Natural killer cell treated with Interleukin-12 subunit alpha and Interleukin-12 subunit beta and Interleukin-15 and Interleukin-18, amount 100 ng/mL, for 72 hours (primary cell): Measurements from ENCODE around the gene COL20A1. TPM values are rescaled to one million over a fixed set of nuclear protein-coding genes. Genes with fewer than 3 reads are reported as not detected.

Experiments used
- ATAC-seq, 2 donors: fragments of 150-1000 bp; cut with Tn5 transposase in 1 of 2; sonication (Bioruptor Pico), chemical (Tn5 transposase) in 1 of 2; 2 replicates each; pipeline ENCODE4 v1.10.0; 2021
- DNase-seq: peaks from one replicate; pipeline ENCODE4 v3.0.0; 2022; ENCODE audit warnings: low spot score
- H3K27ac Mint-ChIP-seq, 2 donors: 1 replicate in 1 of 2; 2 replicates in 1 of 2; pipeline ENCODE4 v1.8.0; 2022; ENCODE audit warnings: mixed read lengths in 2 of 2, mild to moderate bottlenecking in 1 of 2, moderate library complexity in 1 of 2
- H3K27me3 Mint-ChIP-seq, 2 donors: 1 replicate in 1 of 2; 2 replicates in 1 of 2; pipeline ENCODE4 v1.8.0; 2022; ENCODE audit warnings: mixed read lengths in 2 of 2
- H3K36me3 Mint-ChIP-seq: one replicate; pipeline ENCODE4 v1.8.0; 2022; ENCODE audit warnings: mixed read lengths
- H3K4me1 Mint-ChIP-seq, 2 donors: 1 replicate in 1 of 2; 2 replicates in 1 of 2; pipeline ENCODE4 v1.8.0; 2022; ENCODE audit warnings: low read depth in 2 of 2, mixed read lengths in 2 of 2, mild to moderate bottlenecking in 1 of 2
- H3K4me3 Mint-ChIP-seq: one replicate; pipeline ENCODE4 v1.8.0; 2022; ENCODE audit warnings: mixed read lengths
- H3K9me3 Mint-ChIP-seq: 2 replicates; pipeline ENCODE4 v1.8.0; 2022; ENCODE audit warnings: mixed read lengths
- total RNA-seq, 2 donors: library from RNA; stranded (reverse); gene quantifications; one replicate each; pipeline ENCODE4 v1.2.3, GENCODE V29; 2022

COL20A1 gene
- total RNA-seq, 2 donors from 2014 or later = not detected

GRCh38 chr20:63356511-63356910 lies 63.5 kb downstream of the COL20A1 start:
- no peaks in the 10 kb centered on the region for H3K9me3 Mint-ChIP-seq
- no peaks in the 10 kb centered on the region for H3K27me3 Mint-ChIP-seq
- DNase-seq = no peak
- H3K4me3 Mint-ChIP-seq = no peak overlapping the region
- no peak for ATAC-seq
- H3K4me1 Mint-ChIP-seq = no peaks in the 10 kb centered on the region
- no peaks in the 10 kb centered on the region for H3K36me3 Mint-ChIP-seq
- H3K27ac Mint-ChIP-seq = no peak overlapping the region

GRCh38 chr20:63356931-63357879 lies 64.2 kb downstream of the COL20A1 start:
- no peak for DNase-seq
- H3K27ac Mint-ChIP-seq = no peak overlapping the region
- no peak overlapping the region for H3K4me3 Mint-ChIP-seq
- no peaks in the 10 kb centered on the region for H3K4me1 Mint-ChIP-seq
- no peaks in the 10 kb centered on the region for H3K36me3 Mint-ChIP-seq
- no peaks in the 10 kb centered on the region for H3K27me3 Mint-ChIP-seq
- ATAC-seq = no peak
- H3K9me3 Mint-ChIP-seq = no peaks in the 10 kb centered on the region

- Mint-ChIP-seq H3K36me3 (no peaks in the 10 kb centered on the region), H3K9me3 (no peaks in the 10 kb centered on the region), H3K27me3 (peaks cover 0 to 7% of the 10 kb centered on the region in 2 donors), H3K4me3 (no peak overlapping the region), H3K4me1 (no peaks in the 10 kb centered on the region), H3K27ac (no peak overlapping the region)
- DNase-seq (no peak), ATAC-seq (no peak)
Observed at GRCh38 chr20:63357921-63358905, 65.2 kb downstream of the COL20A1 start.

- H3K36me3 Mint-ChIP-seq = no peaks in the 10 kb centered on the region
- H3K4me1 Mint-ChIP-seq = no peaks in the 10 kb centered on the region
- DNase-seq = no peak
- peaks cover 0 to 7% of the 10 kb centered on the region in 2 donors for H3K27me3 Mint-ChIP-seq
- no peaks in the 10 kb centered on the region for H3K9me3 Mint-ChIP-seq
- no peak for ATAC-seq
- no peak overlapping the region for H3K4me3 Mint-ChIP-seq
- no peak overlapping the region for H3K27ac Mint-ChIP-seq
Observed at GRCh38 chr20:63359164-63359934, 66.4 kb downstream of the COL20A1 start.

- no peaks in the 10 kb centered on the region for H3K4me1 Mint-ChIP-seq
- DNase-seq = no peak
- peaks cover 0 to 7% of the 10 kb centered on the region in 2 donors for H3K27me3 Mint-ChIP-seq
- no peaks in the 10 kb centered on the region for H3K36me3 Mint-ChIP-seq
- H3K27ac Mint-ChIP-seq = no peak overlapping the region
- H3K4me3 Mint-ChIP-seq = no peak overlapping the region
- H3K9me3 Mint-ChIP-seq = no peaks in the 10 kb centered on the region
- ATAC-seq = no peak
Observed at GRCh38 chr20:63359937-63360849, 67.2 kb downstream of the COL20A1 start.

GRCh38 chr20:63360850-63361518 lies 68.0 kb downstream of the COL20A1 start, which contains the start of gene CHRNA4:
TSS of gene CHRNA4 (minus strand) at chr20:63361349. CDS start at chr20:63361165, 184 bp downstream.
- Mint-ChIP-seq H3K4me1 (no peaks in the 10 kb centered on the region), H3K4me3 (no peak within 1 kb of the TSS), H3K36me3 (no peaks in the 10 kb centered on the region), H3K27ac (no peak within 1 kb of the TSS), H3K27me3 (peaks cover 0 to 7% of the 10 kb centered on the region in 2 donors), H3K9me3 (no peaks in the 10 kb centered on the region)
- ATAC-seq (no peak), DNase-seq (no peak)

- Mint-ChIP-seq H3K4me3 (no peak overlapping the region), H3K9me3 (no peaks in the 10 kb centered on the region), H3K27me3 (peaks cover 0 to 7% of the 10 kb centered on the region in 2 donors), H3K4me1 (no peaks in the 10 kb centered on the region), H3K36me3 (no peaks in the 10 kb centered on the region), H3K27ac (no peak overlapping the region)
- ATAC-seq (no peak), DNase-seq (no peak)
Observed at GRCh38 chr20:63361519-63362435, 68.8 kb downstream of the COL20A1 start.

- Mint-ChIP-seq H3K36me3 (no peaks in the 10 kb centered on the region), H3K9me3 (no peaks in the 10 kb centered on the region), H3K4me1 (no peaks in the 10 kb centered on the region), H3K4me3 (no peak overlapping the region), H3K27me3 (peaks cover 0 to 7% of the 10 kb centered on the region in 2 donors), H3K27ac (no peak overlapping the region)
- no peak for ATAC-seq
- DNase-seq = no peak
Observed at GRCh38 chr20:63362436-63363009, 69.5 kb downstream of the COL20A1 start.

- Mint-ChIP-seq H3K27ac (no peak overlapping the region), H3K4me1 (no peaks in the 10 kb centered on the region), H3K4me3 (no peak overlapping the region), H3K36me3 (no peaks in the 10 kb centered on the region), H3K9me3 (no peaks in the 10 kb centered on the region), H3K27me3 (peaks cover 0 to 7% of the 10 kb centered on the region in 2 donors)
- no peak for DNase-seq
- no peak for ATAC-seq
Observed at GRCh38 chr20:63363013-63363957, 70.3 kb downstream of the COL20A1 start.

- Mint-ChIP-seq H3K4me1 (no peaks in the 10 kb centered on the region), H3K4me3 (no peak overlapping the region), H3K27me3 (peaks cover 0 to 7% of the 10 kb centered on the region in 2 donors), H3K27ac (no peak overlapping the region), H3K36me3 (no peaks in the 10 kb centered on the region), H3K9me3 (no peaks in the 10 kb centered on the region)
- DNase-seq = no peak
- no peak for ATAC-seq
Observed at GRCh38 chr20:63363981-63364561, 71.1 kb downstream of the COL20A1 start.
